ENCODE measurements around the gene PCDHGC5.

The PCDHGC5 gene

DNA sequence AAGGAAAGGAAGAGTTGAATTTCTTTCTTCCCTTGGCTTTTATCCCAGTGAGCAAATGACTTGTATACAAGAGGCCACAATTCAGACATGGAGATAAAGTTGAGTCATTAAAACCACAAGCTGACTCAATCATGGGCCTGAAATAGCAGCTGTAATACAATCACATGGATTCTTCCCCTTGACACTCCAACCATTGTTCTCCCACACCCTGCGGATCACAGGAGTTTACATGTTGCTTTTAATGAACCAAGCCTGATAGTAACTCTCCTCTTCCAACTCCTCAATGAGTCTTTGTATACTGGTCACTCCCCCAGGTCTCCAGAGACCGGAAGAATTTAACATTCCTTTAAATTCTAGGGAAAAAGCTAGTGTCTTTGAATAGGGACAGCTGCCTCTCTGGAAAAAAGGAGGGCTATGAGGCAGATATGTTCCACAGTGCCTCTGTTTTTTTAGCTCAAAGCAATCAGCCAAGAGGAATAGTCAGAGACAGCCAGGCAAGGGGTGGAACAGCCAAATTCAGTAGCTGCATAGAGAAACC is 32.4 kb downstream of the PCDHGC5 start:
- no peak overlapping the region for H3K27ac ChIP-seq (ENCODE audit: low read depth, low read length)
- H3K27me3 ChIP-seq (ENCODE audit: control insufficient read depth, insufficient read depth, low read length): no peaks in the 10 kb centered on the region
- H3K9ac ChIP-seq (ENCODE audit: low read length): no peak overlapping the region
- H3K4me3 ChIP-seq (ENCODE audit: low read depth, low read length): no peak overlapping the region
- H3K4me1 ChIP-seq (ENCODE audit: control insufficient read depth, insufficient read depth, low read length): peaks cover 19% of the 10 kb centered on the region
- peaks cover 84% of the 10 kb centered on the region for H3K36me3 ChIP-seq (ENCODE audit: control insufficient read depth, insufficient read depth, low read length)
- no peaks in the 10 kb centered on the region for H3K9me3 ChIP-seq (ENCODE audit: control insufficient read depth, insufficient read depth, low read depth, low read length)

GRCh38 chr5:141522301-141522700 is 33.4 kb downstream of the PCDHGC5 start:
- Histone ChIP-seq H3K9me3 (ENCODE audit: control insufficient read depth, insufficient read depth, low read depth, low read length) (no peaks in the 10 kb centered on the region), H3K4me1 (ENCODE audit: control insufficient read depth, insufficient read depth, low read length) (peaks cover 14% of the 10 kb centered on the region), H3K27ac (ENCODE audit: low read depth, low read length) (0 out of 2 replicates have a peak overlapping the region, but pooled peaks have one; percentile 9), H3K27me3 (ENCODE audit: control insufficient read depth, insufficient read depth, low read length) (no peaks in the 10 kb centered on the region), H3K9ac (ENCODE audit: low read length) (no peak overlapping the region), H3K36me3 (ENCODE audit: control insufficient read depth, insufficient read depth, low read length) (peaks cover 84% of the 10 kb centered on the region), H3K4me3 (ENCODE audit: low read depth, low read length) (no peak overlapping the region)

DNA sequence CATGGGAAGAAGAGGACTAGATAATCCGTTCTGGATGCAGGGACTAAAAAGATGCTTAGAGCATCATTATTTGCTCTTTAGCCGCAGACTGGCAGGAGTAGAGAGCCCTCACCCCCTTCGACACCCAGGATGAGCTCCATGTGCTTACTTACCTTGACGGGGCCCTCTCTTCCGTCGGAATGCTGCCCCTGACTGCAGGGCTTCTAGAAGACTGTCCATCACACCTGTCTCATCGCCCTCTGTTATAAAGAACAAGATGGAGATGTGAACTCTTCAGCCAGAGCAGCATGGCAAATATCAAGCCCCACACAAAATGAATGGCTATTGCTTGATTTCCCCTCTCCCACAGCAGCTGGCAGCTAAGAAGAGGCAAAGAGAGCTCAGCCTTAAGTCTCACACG is 35.1 kb downstream of the PCDHGC5 start:
- H3K27ac ChIP-seq (ENCODE audit: low read depth, low read length): no peak overlapping the region
- peaks cover 14% of the 10 kb centered on the region for H3K4me1 ChIP-seq (ENCODE audit: control insufficient read depth, insufficient read depth, low read length)
- H3K9ac ChIP-seq (ENCODE audit: low read length): no peak overlapping the region

GRCh38 chr5:141524604-141525597 is 36.0 kb downstream of the PCDHGC5 start:
- Histone ChIP-seq H3K27me3 (ENCODE audit: control insufficient read depth, insufficient read depth, low read length) (no peaks in the 10 kb centered on the region), H3K27ac (ENCODE audit: low read depth, low read length) (0 out of 2 replicates have a peak overlapping the region, but pooled peaks have one; percentile 4), H3K9me3 (ENCODE audit: control insufficient read depth, insufficient read depth, low read depth, low read length) (no peaks in the 10 kb centered on the region), H3K9ac (ENCODE audit: low read length) (no peak overlapping the region), H3K4me1 (ENCODE audit: control insufficient read depth, insufficient read depth, low read length) (peaks cover 14% of the 10 kb centered on the region), H3K36me3 (ENCODE audit: control insufficient read depth, insufficient read depth, low read length) (peaks cover 86% of the 10 kb centered on the region), H3K4me3 (ENCODE audit: low read depth, low read length) (no peak overlapping the region)

More for the DNA sequence above, 35.1 kb downstream of the PCDHGC5 start:
- Histone ChIP-seq H3K27me3 (ENCODE audit: control insufficient read depth, insufficient read depth, low read length) (no peaks in the 10 kb centered on the region), H3K36me3 (ENCODE audit: control insufficient read depth, insufficient read depth, low read length) (peaks cover 89% of the 10 kb centered on the region), H3K4me3 (ENCODE audit: low read depth, low read length) (no peak overlapping the region), H3K9me3 (ENCODE audit: control insufficient read depth, insufficient read depth, low read depth, low read length) (no peaks in the 10 kb centered on the region)

DNA sequence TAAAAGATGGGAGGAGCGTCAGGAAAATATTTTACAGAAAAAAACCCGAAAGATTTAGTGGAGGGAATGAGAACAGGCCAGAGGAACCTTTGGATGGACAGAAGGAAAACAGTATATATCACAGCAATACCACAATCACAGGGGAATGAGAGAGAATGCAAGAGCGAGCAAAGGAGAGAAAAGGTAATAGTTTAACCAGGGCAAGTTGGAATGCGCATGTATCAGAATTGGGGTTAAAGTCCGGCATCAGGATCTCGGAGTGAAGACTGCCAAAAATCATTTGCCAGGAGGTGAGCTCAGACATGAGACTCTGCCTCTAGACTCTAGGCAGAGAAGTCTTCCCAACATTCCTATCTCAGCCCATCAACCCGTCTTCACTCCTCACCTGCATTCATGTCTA is 36.8 kb downstream of the PCDHGC5 start:
- Histone ChIP-seq H3K27me3 (ENCODE audit: control insufficient read depth, insufficient read depth, low read length) (no peaks in the 10 kb centered on the region), H3K27ac (ENCODE audit: low read depth, low read length) (no peak overlapping the region; the same call in 1 of the 2 replicates), H3K36me3 (ENCODE audit: control insufficient read depth, insufficient read depth, low read length) (peaks cover 79% of the 10 kb centered on the region), H3K4me3 (ENCODE audit: low read depth, low read length) (no peak overlapping the region), H3K9ac (ENCODE audit: low read length) (no peak overlapping the region), H3K4me1 (ENCODE audit: control insufficient read depth, insufficient read depth, low read length) (peaks cover 14% of the 10 kb centered on the region), H3K9me3 (ENCODE audit: control insufficient read depth, insufficient read depth, low read depth, low read length) (no peaks in the 10 kb centered on the region)

GRCh38 chr5:141527426-141527825 is 38.5 kb downstream of the PCDHGC5 start:
- Histone ChIP-seq H3K9ac (ENCODE audit: low read length) (no peak overlapping the region), H3K27ac (ENCODE audit: low read depth, low read length) (no peak overlapping the region), H3K36me3 (ENCODE audit: control insufficient read depth, insufficient read depth, low read length) (peaks cover 75% of the 10 kb centered on the region), H3K4me1 (ENCODE audit: control insufficient read depth, insufficient read depth, low read length) (peaks cover 14% of the 10 kb centered on the region), H3K27me3 (ENCODE audit: control insufficient read depth, insufficient read depth, low read length) (no peaks in the 10 kb centered on the region), H3K9me3 (ENCODE audit: control insufficient read depth, insufficient read depth, low read depth, low read length) (no peaks in the 10 kb centered on the region), H3K4me3 (ENCODE audit: low read depth, low read length) (no peak overlapping the region)

GRCh38 chr5:141528291-141528984 is 39.6 kb downstream of the PCDHGC5 start:
- Histone ChIP-seq H3K9ac (ENCODE audit: low read length) (no peak overlapping the region), H3K4me3 (ENCODE audit: low read depth, low read length) (no peak overlapping the region), H3K36me3 (ENCODE audit: control insufficient read depth, insufficient read depth, low read length) (peaks cover 74% of the 10 kb centered on the region), H3K9me3 (ENCODE audit: control insufficient read depth, insufficient read depth, low read depth, low read length) (no peaks in the 10 kb centered on the region), H3K27ac (ENCODE audit: low read depth, low read length) (no peak overlapping the region), H3K4me1 (ENCODE audit: control insufficient read depth, insufficient read depth, low read length) (peaks cover 14% of the 10 kb centered on the region), H3K27me3 (ENCODE audit: control insufficient read depth, insufficient read depth, low read length) (no peaks in the 10 kb centered on the region)

- Histone ChIP-seq H3K9me3 (ENCODE audit: control insufficient read depth, insufficient read depth, low read depth, low read length) (no peaks in the 10 kb centered on the region), H3K4me3 (ENCODE audit: low read depth, low read length) (no peak overlapping the region), H3K27me3 (ENCODE audit: control insufficient read depth, insufficient read depth, low read length) (no peaks in the 10 kb centered on the region), H3K27ac (ENCODE audit: low read depth, low read length) (no peak overlapping the region), H3K36me3 (ENCODE audit: control insufficient read depth, insufficient read depth, low read length) (peaks cover 73% of the 10 kb centered on the region), H3K4me1 (ENCODE audit: control insufficient read depth, insufficient read depth, low read length) (peaks cover 12% of the 10 kb centered on the region), H3K9ac (ENCODE audit: low read length) (no peak overlapping the region)
Measured at GRCh38 chr5:141529002-141529401, 40.1 kb downstream of the PCDHGC5 start.

DNA sequence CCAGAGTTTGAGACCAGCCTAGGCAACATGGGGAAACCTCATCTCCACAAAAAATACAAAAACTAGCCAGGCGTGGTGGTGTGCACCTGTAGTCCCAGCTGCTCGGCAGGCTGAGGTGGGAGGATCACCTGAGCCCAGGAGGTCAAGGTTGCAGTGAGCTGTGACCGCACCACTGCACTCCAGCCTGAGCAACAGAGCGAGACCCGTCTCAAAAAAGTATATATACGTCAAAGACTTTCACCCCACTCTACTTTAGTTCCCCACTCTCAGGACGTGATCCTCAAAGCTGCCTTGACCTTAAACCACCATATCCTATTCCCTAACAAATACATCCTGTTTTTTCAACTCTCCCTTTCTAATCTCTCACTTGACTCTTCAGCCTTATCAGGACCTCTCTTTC is 41.0 kb downstream of the PCDHGC5 start:
- Histone ChIP-seq H3K4me1 (ENCODE audit: control insufficient read depth, insufficient read depth, low read length) (peaks cover 6% of the 10 kb centered on the region), H3K9me3 (ENCODE audit: control insufficient read depth, insufficient read depth, low read depth, low read length) (no peaks in the 10 kb centered on the region), H3K36me3 (ENCODE audit: control insufficient read depth, insufficient read depth, low read length) (peaks cover 76% of the 10 kb centered on the region), H3K4me3 (ENCODE audit: low read depth, low read length) (no peak overlapping the region), H3K9ac (ENCODE audit: low read length) (no peak overlapping the region), H3K27ac (ENCODE audit: low read depth, low read length) (no peak overlapping the region), H3K27me3 (ENCODE audit: control insufficient read depth, insufficient read depth, low read length) (no peaks in the 10 kb centered on the region)

DNA sequence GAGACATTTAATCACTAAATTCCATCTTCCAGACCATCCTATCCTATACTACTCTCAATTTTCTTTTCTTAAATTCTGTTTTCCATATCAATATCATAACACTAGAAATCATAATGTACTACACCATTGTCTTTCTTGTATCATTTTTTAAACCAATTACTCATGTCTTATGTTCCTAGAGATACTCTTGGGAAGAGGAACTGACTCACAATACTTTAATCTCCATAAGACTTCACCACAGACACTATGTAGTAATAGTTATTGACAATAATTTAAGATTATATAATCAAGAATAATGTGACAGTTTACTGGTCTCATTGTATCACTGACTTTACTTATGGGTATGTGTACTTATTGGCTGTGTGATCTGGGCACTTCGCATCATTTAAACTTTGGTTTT is 43.8 kb downstream of the PCDHGC5 start:
- H3K4me3 ChIP-seq (ENCODE audit: low read depth, low read length): no peak overlapping the region
- no peaks in the 10 kb centered on the region for H3K9me3 ChIP-seq (ENCODE audit: control insufficient read depth, insufficient read depth, low read depth, low read length)
- no peak overlapping the region for H3K9ac ChIP-seq (ENCODE audit: low read length)
- H3K27me3 ChIP-seq (ENCODE audit: control insufficient read depth, insufficient read depth, low read length): no peaks in the 10 kb centered on the region
- H3K4me1 ChIP-seq (ENCODE audit: control insufficient read depth, insufficient read depth, low read length): no peaks in the 10 kb centered on the region
- H3K36me3 ChIP-seq (ENCODE audit: control insufficient read depth, insufficient read depth, low read length): peaks cover 58% of the 10 kb centered on the region
- H3K27ac ChIP-seq (ENCODE audit: low read depth, low read length): no peak overlapping the region

DNA sequence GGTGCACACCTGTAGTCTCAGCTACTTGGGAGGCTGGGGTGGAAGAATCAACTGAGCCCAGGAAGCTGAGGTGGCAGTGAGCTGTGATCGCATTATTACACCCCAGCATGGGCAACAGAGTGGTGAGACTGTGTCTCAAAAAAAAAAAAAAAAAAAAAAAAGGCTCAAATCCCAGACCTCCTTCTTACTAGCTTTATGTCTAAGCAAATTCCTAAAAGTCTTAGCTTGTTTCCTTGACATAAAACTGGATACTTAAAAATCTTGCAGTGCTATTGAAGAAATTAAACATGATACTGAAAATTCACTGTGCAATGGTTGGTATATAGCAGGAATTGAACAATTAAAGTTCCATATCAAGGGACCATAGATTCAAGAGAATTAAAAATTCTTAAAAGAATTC is 45.0 kb downstream of the PCDHGC5 start:
- H3K27ac ChIP-seq (ENCODE audit: low read depth, low read length): no peak overlapping the region
- no peaks in the 10 kb centered on the region for H3K4me1 ChIP-seq (ENCODE audit: control insufficient read depth, insufficient read depth, low read length)
- peaks cover 47% of the 10 kb centered on the region for H3K36me3 ChIP-seq (ENCODE audit: control insufficient read depth, insufficient read depth, low read length)
- H3K27me3 ChIP-seq (ENCODE audit: control insufficient read depth, insufficient read depth, low read length): no peaks in the 10 kb centered on the region
- H3K4me3 ChIP-seq (ENCODE audit: low read depth, low read length): no peak overlapping the region
- H3K9ac ChIP-seq (ENCODE audit: low read length): no peak overlapping the region
- H3K9me3 ChIP-seq (ENCODE audit: control insufficient read depth, insufficient read depth, low read depth, low read length): no peaks in the 10 kb centered on the region

Measured in HUES6 (cell line).